HCT116 (cell line): ENCODE results near the gene CCDC73. TPM values are rescaled to one million over a fixed set of nuclear protein-coding genes. Genes with fewer than 3 reads are reported as not detected.
A peak's percentile ranks its signal among the peaks of the same experiment; 100 is the strongest.

Experiments used
- ATAC-seq: fragments of 200-7000 bp; cut with Tn5 transposase; 2 replicates; pipeline ENCODE4 v1.9.1; 2020; ENCODE audit warnings: mild to moderate bottlenecking, moderate library complexity
- BruUV-seq: library from RNA; stranded (reverse); fragments of 400-500 nt; replicated peaks from 2 replicates; lab custom pipeline; 2021; lab: Mats Ljungman, UMichigan
- CTCF ChIA-PET: fragments of 300-600 bp; sonication (Branson Sonifier 250); formaldehyde crosslinking; loops from one replicate; lab custom pipeline; 2021; ENCODE audit warnings: antibody characterized with exemption; lab: Charles Lee
- POLR2A ChIA-PET: fragments of 300-600, 350-600 bp; sonication (Branson Sonifier 250); formaldehyde crosslinking; loops from one replicate; lab custom pipeline; 2021; ENCODE audit warnings: antibody characterized with exemption; lab: Charles Lee
- RAD21 ChIA-PET, 2 experiments: fragments of 300-600 bp; sonication (Branson Sonifier 250); formaldehyde crosslinking; loops; one replicate each; lab custom pipeline; 2023; ENCODE audit warnings: low total read pairs in 2 of 2; ENCODE audit not compliant: uncharacterized antibody in 2 of 2, unreplicated experiment in 2 of 2, low non-redundant PET in 1 of 2; lab: Charles Lee
- DNase-seq: peaks from one replicate; pipeline ENCODE4 v3.0.0-alpha.2; 2010; ENCODE audit warnings: low read depth, low spot score
- H2AFZ ChIP-seq: fragments of 200-600 bp; shearing (Covaris generic), sonication (generic); 2 replicates; pipeline ENCODE4 v1.6.1; 2017; ENCODE audit warnings: low read depth, mixed run types, mixed read lengths, antibody characterized with exemption, low read length; ENCODE audit not compliant: poor library complexity, severe bottlenecking
- H3K27ac ChIP-seq: 2 replicates; pipeline ENCODE4 v1.5.1; 2012; ENCODE audit warnings: low read depth, low read length
- H3K27me3 ChIP-seq: fragments of 200-600 bp; sonication (generic); 2 replicates; pipeline ENCODE4 v1.6.1; 2016; ENCODE audit warnings: mixed run types, low read length, mixed read lengths; ENCODE audit not compliant: insufficient read depth
- H3K36me3 ChIP-seq, 2 experiments: fragments of 200-500 bp in 1 of 2; fragments of 200-600 bp in 1 of 2; sonication (Bioruptor generic) in 1 of 2; sonication (generic) in 1 of 2; 2 replicates each; pipeline versions ENCODE4 v1.5.1 to v1.6.1; 2014 to 2016; ENCODE audit warnings: low read length in 2 of 2, inconsistent platforms in 1 of 2, mixed read lengths in 1 of 2, mixed run types in 1 of 2; ENCODE audit not compliant: insufficient read depth in 2 of 2, control insufficient read depth in 1 of 2
- H3K4me1 ChIP-seq, 2 experiments: fragments of 200-600 bp in 1 of 2; sonication (generic) in 1 of 2; 2 replicates each; pipeline versions ENCODE4 v1.5.1 to v1.6.1; 2012 to 2017; ENCODE audit warnings: low read length in 2 of 2, inconsistent platforms in 1 of 2, mild to moderate bottlenecking in 1 of 2, mixed read lengths in 1 of 2, mixed run types in 1 of 2, moderate library complexity in 1 of 2; ENCODE audit not compliant: insufficient read depth in 2 of 2, control insufficient read depth in 1 of 2
- H3K4me2 ChIP-seq: fragments of 200-600 bp; sonication (generic); 2 replicates; pipeline ENCODE4 v1.6.1; 2017; ENCODE audit warnings: mixed run types, low read length, mixed read lengths
- H3K4me3 ChIP-seq, 2 experiments: fragments of 200-600 bp in 1 of 2; sonication (generic) in 1 of 2; replicated peaks in 1 of 2; 2 replicates each; pipeline ENCODE4 v1.5.1; 2011 to 2016; ENCODE audit warnings: low read length in 2 of 2, control low read depth in 1 of 2, low read depth in 1 of 2, mild to moderate bottlenecking in 1 of 2, mixed read lengths in 1 of 2, mixed run types in 1 of 2
- H3K79me2 ChIP-seq: fragments of 200-600 bp; sonication (generic); 2 replicates; pipeline ENCODE4 v1.6.1; 2017; ENCODE audit warnings: mild to moderate bottlenecking, mixed run types, low read length, moderate library complexity, mixed read lengths; ENCODE audit not compliant: insufficient read depth
- H3K9ac ChIP-seq: fragments of 200-600 bp; sonication (generic); 2 replicates; pipeline ENCODE4 v1.6.1; 2016; ENCODE audit warnings: low read length, mixed read lengths
- H3K9me2 ChIP-seq: fragments of 200-600 bp; sonication (generic), shearing (Covaris generic); 2 replicates; pipeline ENCODE4 v1.6.1; 2017; ENCODE audit warnings: mixed run types, mild to moderate bottlenecking, moderate library complexity; ENCODE audit not compliant: insufficient read depth
- H3K9me3 ChIP-seq, 2 experiments: fragments of 200-500 bp in 1 of 2; fragments of 200-600 bp in 1 of 2; sonication (Bioruptor generic) in 1 of 2; sonication (generic) in 1 of 2; 2 replicates each; pipeline ENCODE4 v1.6.1; 2014 to 2017; ENCODE audit warnings: low read length in 2 of 2, mixed read lengths in 2 of 2, inconsistent platforms in 1 of 2, low read depth in 1 of 2, mild to moderate bottlenecking in 1 of 2, mixed run types in 1 of 2, moderate library complexity in 1 of 2; ENCODE audit not compliant: control insufficient read depth in 1 of 2, insufficient read depth in 1 of 2
- H4K20me1 ChIP-seq: fragments of 200-600 bp; sonication (generic), shearing (Covaris generic); 2 replicates; pipeline ENCODE4 v1.6.1; 2017; ENCODE audit warnings: mixed run types, mild to moderate bottlenecking, moderate library complexity; ENCODE audit not compliant: insufficient read depth
- CTCF ChIP-seq, 3 experiments: fragments of 200-600 bp in 1 of 3; sonication (generic) in 1 of 3; IDR thresholded peaks in 2 of 3; conservative IDR thresholded peaks in 1 of 3; 2 replicates each; pipeline ENCODE4 v1.5.1; 2012 to 2017; ENCODE audit warnings: low read depth in 2 of 3, low read length in 2 of 3, antibody characterized with exemption in 1 of 3, borderline replicate concordance in 1 of 3, control low read depth in 1 of 3, mild to moderate bottlenecking in 1 of 3, mixed read lengths in 1 of 3, mixed run types in 1 of 3, moderate library complexity in 1 of 3; ENCODE audit not compliant: insufficient read depth in 1 of 3
- JUND ChIP-seq: IDR thresholded peaks from 2 replicates; pipeline ENCODE4 v1.6.1; 2012
- POLR2AphosphoS5 ChIP-seq: IDR thresholded peaks from 2 replicates; pipeline ENCODE4 v1.6.1; 2011; ENCODE audit warnings: mild to moderate bottlenecking, low read depth, low read length, moderate library complexity
- RAD21 ChIP-seq: IDR thresholded peaks from 2 replicates; pipeline ENCODE4 v1.6.1; 2012; ENCODE audit warnings: low read depth, mild to moderate bottlenecking
- REST ChIP-seq: IDR thresholded peaks from 2 replicates; pipeline ENCODE4 v1.6.1; 2012; ENCODE audit warnings: low read depth
- SRF ChIP-seq: IDR thresholded peaks from 2 replicates; pipeline ENCODE4 v1.6.1; 2012; ENCODE audit warnings: low read depth
- TCF7L2 ChIP-seq: IDR thresholded peaks from 2 replicates; pipeline ENCODE4 v1.7.0; 2011; ENCODE audit warnings: borderline replicate concordance, inconsistent platforms; ENCODE audit not compliant: insufficient read depth, insufficient read length; ENCODE audit errors: extremely low read depth
- ZBTB33 ChIP-seq: IDR thresholded peaks from 2 replicates; pipeline ENCODE4 v1.6.1; 2011; ENCODE audit warnings: mild to moderate bottlenecking, low read length, moderate library complexity; ENCODE audit not compliant: insufficient replicate concordance; ENCODE audit errors: extremely low read depth
- intact Hi-C: fragments of 100-400 bp; cut with micrococcal nuclease; formaldehyde crosslinking; loops from 2 replicates; pipeline ENCODE4 v1.10.0; 2022
- total RNA-seq: library from RNA; stranded (reverse); gene quantifications from one replicate; pipeline ENCODE4 v1.2.1, GENCODE V29; 2021; ENCODE audit not compliant: unreplicated experiment

CCDC73 gene
- total RNA-seq, 1 experiment from 2014 or later: not detected

- H3K4me3 ChIP-seq: no peak overlapping the region
- H4K20me1 ChIP-seq: no peaks in the 10 kb centered on the region
- H3K9me2 ChIP-seq: no peaks in the 10 kb centered on the region
- no peaks in the 10 kb centered on the region for H3K79me2 ChIP-seq
- no peak overlapping the region for H3K9ac ChIP-seq
- POLR2A ChIA-PET: no interaction called here
- H3K4me1 ChIP-seq: peaks cover 0 to 21% of the 10 kb centered on the region in 2 experiments; a peak in 2 of 4 replicates
- no peak overlapping the region for H3K27ac ChIP-seq
- H3K4me2 ChIP-seq: peak overlapping the region; percentile 38
- no peaks in the 10 kb centered on the region for H3K9me3 ChIP-seq
- ATAC-seq (peak; percentile 61; the same call in 1 of the 2 replicates), DNase-seq (no peak)
- CTCF ChIA-PET: interaction anchor here (0.9 kb wide), 1 partner anchor 37 kb away, joined by 3 read pairs; no protein-coding TSS in a partner anchor
- no TSS peak for BruUV-seq
- intact Hi-C loops: no loop called here
- H3K27me3 ChIP-seq: no peaks in the 10 kb centered on the region
- no peaks in the 10 kb centered on the region for H3K36me3 ChIP-seq
- H2AFZ ChIP-seq: peak overlapping the region; percentile 54
- RAD21 ChIA-PET: interaction anchor here in 1 of 2 experiments (0.7 kb wide), 1 partner anchor 133 kb away, joined by 3 read pairs; no protein-coding TSS in a partner anchor
- no peak for TF ChIP-seq ZBTB33
- no peak for TF ChIP-seq POLR2AphosphoS5
- no peak for TF ChIP-seq JUND
- no peak for TF ChIP-seq RAD21
- no peak for TF ChIP-seq SRF
- TF ChIP-seq TCF7L2: no peak
- TF ChIP-seq CTCF (IDR thresholded peaks at IDR 0.05 in 2 of 3, conservative IDR thresholded peaks at IDR 0.05 in 1 of 3; ENCODE audit: borderline replicate concordance in 1 of 3, insufficient read depth in 1 of 3, low read depth in 2 of 3, low read length in 2 of 3): no peak; a peak in 1 of 6 replicates
- TF ChIP-seq REST: no peak
- TF ChIP-seq, all 23 proteins: peak for 0
These were observed 134.8 kb downstream of the CCDC73 start for GRCh38 chr11:32659672-32660071.
